AG04449 (cell line): ENCODE measurements around the gene SETBP1.

ENCODE experiments used
- CTCF ChIA-PET: fragments of 350-600 bp; formaldehyde crosslinking; extraction: SDS; loops from one replicate; lab custom pipeline; 2021; ENCODE audit warnings: antibody characterized with exemption; lab: Yijun Ruan, JAX
- POLR2A ChIA-PET: fragments of 400-600, 350-600 bp; formaldehyde crosslinking; extraction: SDS; loops from one replicate; lab custom pipeline; 2020; ENCODE audit warnings: antibody characterized with exemption, inconsistent platforms; lab: Yijun Ruan, JAX
- DNase-seq: peaks from one replicate; pipeline ENCODE4 v3.0.0-alpha.2; 2010; ENCODE audit warnings: low read depth, low spot score
- H3K4me3 ChIP-seq: 2 replicates; pipeline ENCODE4 v1.5.1; 2011; ENCODE audit warnings: low read depth, mild to moderate bottlenecking, control low read depth, low read length
- CTCF ChIP-seq: IDR thresholded peaks from one replicate; pipeline ENCODE4 v1.5.1; 2011; ENCODE audit warnings: mild to moderate bottlenecking, moderate library complexity, low read length, control low read depth, inconsistent platforms; ENCODE audit not compliant: insufficient read depth; ENCODE audit errors: missing control alignments

Gene SETBP1

GRCh38 chr18:44744161-44745121, 63.8 kb downstream of the SETBP1 start:
- POLR2A ChIA-PET, result no interaction called here
- TF ChIP-seq CTCF, result no peak
- DNase-seq, result no peak
- CTCF ChIA-PET, result interaction anchor here (1.0 kb wide), 1 partner anchor 82 kb away, joined by 4 read pairs; no protein-coding TSS in a partner anchor
- H3K4me3 ChIP-seq, result no peak overlapping the region

GRCh38 chr18:44747157-44747556, 66.5 kb downstream of the SETBP1 start:
- no peak for DNase-seq
- no peak for TF ChIP-seq CTCF
- H3K4me3 ChIP-seq, result no peak overlapping the region
- ChIA-PET POLR2A (no interaction called here), CTCF (no interaction called here)

GRCh38 chr18:44748582-44748981, 67.9 kb downstream of the SETBP1 start:
- no peak for TF ChIP-seq CTCF
- DNase-seq, result no peak
- no peak overlapping the region for H3K4me3 ChIP-seq
- ChIA-PET POLR2A (no interaction called here), CTCF (interaction anchor here (1.3 kb wide), 1 partner anchor 459 kb away, joined by 4 read pairs; no protein-coding TSS in a partner anchor)

GRCh38 chr18:44750774-44751173, 70.1 kb downstream of the SETBP1 start:
- ChIA-PET POLR2A (no interaction called here), CTCF (no interaction called here)
- DNase-seq, result no peak
- no peak for TF ChIP-seq CTCF
- no peak overlapping the region for H3K4me3 ChIP-seq

GRCh38 chr18:44754567-44754966, 73.9 kb downstream of the SETBP1 start:
- POLR2A ChIA-PET, result no interaction called here
- DNase-seq, result no peak
- no peak overlapping the region for H3K4me3 ChIP-seq
- TF ChIP-seq CTCF, result no peak
- CTCF ChIA-PET, result no interaction called here

- DNase-seq, result no peak
- CTCF ChIA-PET, result no interaction called here
- no peak for TF ChIP-seq CTCF
- POLR2A ChIA-PET, result no interaction called here
- H3K4me3 ChIP-seq, result no peak overlapping the region
Observed at GRCh38 chr18:44758861-44759631, 78.4 kb downstream of the SETBP1 start.
